Measurements from ENCODE around the gene TCF7L2.

GRCh38 chr10:113180401-113181154, 230.5 kb downstream of the TCF7L2 start:
- TF ChIP-seq CTCF (conservative IDR thresholded peaks at IDR 0.05; ENCODE audit: low read depth, low read length) (no peak), EZH2phosphoT487 (IDR thresholded peaks at IDR 0.05; ENCODE audit: borderline replicate concordance, low read length) (no peak)

All from PC-3 (cell line).